Transverse colon (tissue), 4 donors: ENCODE results near the gene CAVIN1. TPM values are rescaled to one million over a fixed set of nuclear protein-coding genes. Genes with fewer than 3 reads are reported as not detected.
A peak's percentile ranks its signal among the peaks of the same experiment; 100 is the strongest.
"Not testable (repeated sequence)": the region's sequence is repeated elsewhere in the genome, so short reads cannot be mapped to it uniquely, and the experiment has no call there.

Experiments
- DNase-seq: peaks from one replicate; pipeline ENCODE4 v3.0.0-alpha.2; 2019
- H3K27ac ChIP-seq, 4 donors: fragments of 200-600 bp; sonication (generic); 2 replicates each; pipeline ENCODE4 v1.5.1; 2016 to 2018; ENCODE audit warnings: inconsistent platforms in 4 of 4
- H3K27me3 ChIP-seq: fragments of 200-600 bp; sonication (generic); 2 replicates; pipeline ENCODE4 v1.5.1; 2017; ENCODE audit warnings: inconsistent platforms
- H3K36me3 ChIP-seq, 4 donors: fragments of 200-600 bp; sonication (generic); 2 replicates each; pipeline ENCODE4 v1.5.1; 2017 to 2019; ENCODE audit warnings: inconsistent platforms in 4 of 4
- H3K4me1 ChIP-seq, 4 donors: fragments of 200-600 bp; sonication (generic); 2 replicates each; pipeline ENCODE4 v1.5.1; 2017 to 2020; ENCODE audit warnings: inconsistent platforms in 4 of 4
- H3K4me3 ChIP-seq, 4 donors: fragments of 200-600 bp; sonication (generic); 1 replicate in 1 of 4; 2 replicates in 3 of 4; pipeline versions ENCODE4 v1.5.1 to v1.6.1; 2017 to 2019; ENCODE audit warnings: inconsistent platforms in 4 of 4
- H3K9me3 ChIP-seq, 2 donors: fragments of 200-600 bp; sonication (generic); 2 replicates each; pipeline ENCODE4 v1.5.1; 2017 to 2019; ENCODE audit warnings: inconsistent platforms in 2 of 2
- CTCF ChIP-seq, 5 experiments: fragments of 200-600 bp in 3 of 5; fragments of 450-650 bp in 2 of 5; sonication (generic) in 3 of 5; IDR thresholded peaks; 1 replicate in 2 of 5; 2 replicates in 3 of 5; pipeline ENCODE4 v1.5.1; 2016 to 2017; ENCODE audit warnings: antibody characterized with exemption in 5 of 5, inconsistent platforms in 3 of 5, mild to moderate bottlenecking in 2 of 5, moderate library complexity in 1 of 5
- EP300 ChIP-seq: sonication (generic); formaldehyde crosslinking; IDR thresholded peaks from one replicate; pipeline ENCODE4 v1.6.1; 2017; ENCODE audit warnings: antibody characterized with exemption, low read depth
- POLR2A ChIP-seq: fragments of 450-650 bp; IDR thresholded peaks from one replicate; pipeline ENCODE4 v1.6.1; 2016; ENCODE audit warnings: antibody characterized with exemption, mild to moderate bottlenecking, moderate library complexity
- POLR2AphosphoS5 ChIP-seq, 3 donors: sonication (generic); formaldehyde crosslinking; IDR thresholded peaks; one replicate each; pipeline ENCODE4 v1.6.1; 2016; ENCODE audit warnings: antibody characterized with exemption in 3 of 3
- WGBS, 2 donors: methylation state at CpG; one replicate each; pipeline ENCODE4 v1.1.5; 2018; ENCODE audit warnings: low coverage in 1 of 2; 5-methylcytosine and 5-hydroxymethylcytosine counted together
- in situ Hi-C, 4 donors: fragments of 200-750 bp; cut with MboI; loops; one replicate each; pipeline versions ENCODE4 v1.15.0 to v1.15.1; 2017; ENCODE audit warnings: low sequenced_read_pairs in 3 of 4, low pct_ligation_motif_present in 1 of 4, low pct_unique_long_range_greater_than_20kb in 1 of 4
- intact Hi-C: fragments of 100-400 bp; cut with DNase I; formaldehyde crosslinking; loops from one replicate; pipeline ENCODE4 v1.15.1; 2023; ENCODE audit warnings: low total_unique reads
- total RNA-seq, 4 donors: library from RNA; depleted of rRNA; stranded (reverse); fragments of >200 nt; gene quantifications; one replicate each; pipeline ENCODE4 v1.1.0, GENCODE V29; 2016

Gene CAVIN1
- total RNA-seq, 4 donors from 2014 or later = 53.7 to 135 (median 69.2) TPM

GRCh38 chr17:42421507-42422338 is 1.3 kb downstream of the CAVIN1 start:
- intact Hi-C loops (loop anchor here (10.0 kb wide), 1 partner anchor 103 kb away; no protein-coding TSS in a partner anchor), in situ Hi-C loops (loop anchor here in 1 of 4 donors (25.0 kb wide), 1 partner anchor 91 kb away; no protein-coding TSS in a partner anchor)
- Histone ChIP-seq H3K9me3 (no peaks in the 10 kb centered on the region), H3K27me3 (peaks cover 32% of the 10 kb centered on the region), H3K27ac (peak overlapping the region; percentile 87 to 96 (median 94)), H3K4me3 (peak overlapping the region; percentile 60 to 72 (median 70)), H3K4me1 (peaks cover 0 to 50% (median 25%) of the 10 kb centered on the region in 4 donors), H3K36me3 (no peaks in the 10 kb centered on the region)
- 0 to 8% methylated on average over 1 to 46 of the region's 59 CpGs for WGBS, 2 donors
- TF ChIP-seq EP300 (no peak), POLR2AphosphoS5 (IDR thresholded peaks at IDR 0.05) (peak in 2 of 3 donors; percentile 4 to 27)
- DNase-seq = no peak

- in situ Hi-C loops (loop anchor here in 1 of 4 donors (25.0 kb wide), 1 partner anchor 91 kb away; no protein-coding TSS in a partner anchor), intact Hi-C loops (loop anchor here (10.0 kb wide), 1 partner anchor 104 kb away; no protein-coding TSS in a partner anchor)
- no peak for TF ChIP-seq POLR2A
- no peak for TF ChIP-seq CTCF (IDR thresholded peaks at IDR 0.05)
- no peak for TF ChIP-seq POLR2AphosphoS5 (IDR thresholded peaks at IDR 0.05)
- TF ChIP-seq EP300 = no peak
- whole genome bisulfite sequencing, 2 donors = 36% methylated on average over 6 of the region's 6 CpGs; no CpG with 5 or more reads in 1 of the 2 donors
- Histone ChIP-seq H3K27ac (peak overlapping the region; percentile 87 to 96 (median 94)), H3K27me3 (peaks cover 32% of the 10 kb centered on the region), H3K4me1 (peaks cover 0 to 51% (median 25%) of the 10 kb centered on the region in 4 donors), H3K9me3 (no peaks in the 10 kb centered on the region), H3K36me3 (no peaks in the 10 kb centered on the region), H3K4me3 (peak overlapping the region; percentile 60 to 72 (median 70))
- DNase-seq = no peak
Measured at GRCh38 chr17:42421136-42421506, 1.9 kb downstream of the CAVIN1 start.

- H3K4me3 ChIP-seq, H3K36me3 ChIP-seq, DNase-seq, H3K9me3 ChIP-seq, intact Hi-C loops: not testable (repeated sequence)
- H3K27me3 ChIP-seq = peaks cover 23% of the 10 kb centered on the region
- H3K27ac ChIP-seq = peak overlapping the region in 2 of 4 donors; percentile 46 to 96
- H3K4me1 ChIP-seq = peaks cover 3 to 65% (median 28%) of the 10 kb centered on the region in 4 donors
- in situ Hi-C loops = loop anchor here in 1 of 4 donors (25.0 kb wide), 1 partner anchor 94 kb away; no protein-coding TSS in a partner anchor
- WGBS, 2 donors = 71 to 94% methylated on average over 1 to 5 of the region's 5 CpGs
Measured at GRCh38 chr17:42417981-42418380, 5.1 kb downstream of the CAVIN1 start.

- Histone ChIP-seq H3K4me3 (no peak overlapping the region), H3K27ac (peak overlapping the region; percentile 2 to 90 (median 54)), H3K27me3 (no peaks in the 10 kb centered on the region), H3K9me3 (no peaks in the 10 kb centered on the region), H3K36me3 (no peaks in the 10 kb centered on the region), H3K4me1 (peaks cover 18 to 54% (median 27%) of the 10 kb centered on the region in 4 donors)
- in situ Hi-C loops (loop anchor here in 1 of 4 donors (25.0 kb wide), 1 partner anchor 97 kb away; no protein-coding TSS in a partner anchor), intact Hi-C loops (no loop called here)
- DNase-seq = no peak
- WGBS, 2 donors = 40 to 53% methylated on average over 2 to 7 of the region's 7 CpGs
- TF ChIP-seq POLR2A = no peak
- no peak for TF ChIP-seq CTCF (IDR thresholded peaks at IDR 0.05)
- no peak for TF ChIP-seq EP300
- TF ChIP-seq POLR2AphosphoS5 (IDR thresholded peaks at IDR 0.05) = no peak
Measured at GRCh38 chr17:42414704-42415409, 8.2 kb downstream of the CAVIN1 start.
